GM12873 (cell line): ENCODE data around the gene GIPC2.
A peak's percentile ranks its signal among the peaks of the same experiment; 100 is the strongest.

Experiments
- CTCF ChIP-seq: IDR thresholded peaks from 2 replicates; pipeline ENCODE4 v1.5.1; 2012; ENCODE audit warnings: low read depth, mild to moderate bottlenecking, moderate library complexity, low read length, control low read depth; ENCODE audit not compliant: insufficient read depth; ENCODE audit errors: missing control alignments

GIPC2 gene

GRCh38 chr1:78058670-78059069 lies 12.9 kb downstream of the GIPC2 start:
- TF ChIP-seq CTCF = no peak

- peak; percentile 51 for TF ChIP-seq CTCF
These were observed 15.2 kb downstream of the GIPC2 start for GRCh38 chr1:78060857-78061563.

DNA sequence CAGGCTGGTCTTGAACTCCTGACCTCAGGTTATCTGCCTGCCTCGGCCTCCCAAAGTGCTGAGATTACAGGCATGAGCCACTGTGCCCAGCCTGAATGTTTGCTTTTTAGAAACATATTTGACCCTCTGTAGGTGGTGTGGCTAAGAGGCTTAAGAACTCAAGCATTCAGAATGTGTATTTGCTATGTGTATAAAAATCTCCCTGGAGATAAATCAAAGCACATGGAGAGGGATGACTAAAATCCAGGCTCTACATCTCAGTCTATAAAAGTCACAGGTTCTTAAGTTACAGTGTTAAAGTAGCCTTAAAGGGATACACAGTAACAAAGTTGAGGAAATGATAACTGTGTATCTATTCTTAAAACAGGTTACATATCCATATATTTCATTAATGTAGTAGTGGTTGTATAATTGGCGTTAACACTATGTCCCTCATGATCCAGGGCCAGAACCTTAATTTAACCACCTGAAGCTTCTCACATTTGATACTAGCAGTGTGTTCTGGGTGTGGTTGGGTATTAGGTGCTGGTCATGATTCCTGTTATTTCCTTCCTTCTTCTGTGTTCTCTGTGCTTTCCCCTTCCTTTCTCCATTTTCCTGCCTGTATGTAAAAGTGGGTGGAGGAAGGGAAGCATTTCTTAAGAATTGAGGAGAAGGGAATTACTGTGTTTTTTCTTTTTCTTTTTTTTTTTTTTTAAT lies 16.2 kb downstream of the GIPC2 start:
- no peak for TF ChIP-seq CTCF

DNA sequence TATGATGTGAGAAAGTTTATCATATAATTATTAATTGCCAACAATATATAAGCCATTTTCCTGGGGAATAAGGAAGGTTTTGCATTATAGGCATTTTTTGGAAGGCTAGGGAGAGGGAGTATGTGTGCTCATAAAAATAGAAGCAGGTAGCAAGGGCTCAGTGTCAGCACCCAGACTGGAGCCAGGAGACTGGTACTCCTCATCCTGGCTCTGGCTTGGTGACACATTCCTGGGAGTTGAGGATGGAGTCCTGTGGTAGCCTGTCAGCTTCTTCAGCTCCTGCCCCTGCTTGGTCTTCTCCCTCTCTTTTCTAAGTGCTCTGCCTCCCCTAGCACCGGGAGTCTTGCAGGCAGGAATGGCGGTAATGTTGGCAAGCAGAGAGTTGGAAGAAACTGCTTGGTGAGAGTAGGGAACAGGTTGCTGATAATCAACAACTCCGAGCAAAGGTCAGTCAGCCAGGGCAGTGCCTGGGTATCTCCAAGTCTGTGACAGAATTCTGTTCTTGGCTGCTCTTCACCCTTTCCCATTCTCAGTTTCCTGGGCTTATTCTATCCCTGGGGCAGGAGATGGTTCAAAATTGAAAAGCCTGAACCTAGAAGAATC lies 23.0 kb downstream of the GIPC2 start:
- TF ChIP-seq CTCF = no peak

GRCh38 chr1:78069784-78070183 lies 24.0 kb downstream of the GIPC2 start:
- TF ChIP-seq CTCF = no peak

DNA sequence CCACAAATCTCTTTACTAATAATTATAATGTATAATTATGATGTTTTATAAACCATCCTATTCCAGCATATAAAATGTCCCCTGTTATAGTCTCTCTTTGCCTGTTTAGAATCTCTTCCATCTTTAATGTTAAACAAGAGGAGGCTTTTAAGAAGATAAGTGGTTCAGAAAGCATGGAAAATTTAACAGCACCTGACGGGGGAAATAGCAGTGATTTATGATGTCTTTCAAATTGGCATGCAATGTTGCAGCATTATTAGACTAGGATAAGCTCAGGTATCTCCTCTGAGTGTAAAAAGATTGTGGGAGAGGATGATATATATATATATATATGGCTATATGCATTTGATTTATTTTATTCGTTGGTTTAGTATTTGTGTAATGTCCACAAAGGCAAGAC lies 24.4 kb downstream of the GIPC2 start:
- TF ChIP-seq CTCF = no peak

- no peak for TF ChIP-seq CTCF
These were observed 25.0 kb downstream of the GIPC2 start for GRCh38 chr1:78070758-78071157.
